ENCODE results near the gene EEFSEC.

Gene EEFSEC

GRCh38 chr3:128320551-128321340, 167.5 kb downstream of the EEFSEC start:
- no peak for DNase-seq

GRCh38 chr3:128321418-128321817, 168.1 kb downstream of the EEFSEC start:
- DNase-seq = no peak

- peak; percentile 54 for DNase-seq
Observed at GRCh38 chr3:128322030-128323022, 169.0 kb downstream of the EEFSEC start.

GRCh38 chr3:128323206-128324081, 170.2 kb downstream of the EEFSEC start:
- DNase-seq = no peak

GRCh38 chr3:128324911-128325592, 171.8 kb downstream of the EEFSEC start:
- no peak for DNase-seq

- DNase-seq = no peak
Observed at GRCh38 chr3:128326051-128326823, 173.0 kb downstream of the EEFSEC start.

GRCh38 chr3:128327606-128328031, 174.3 kb downstream of the EEFSEC start:
- DNase-seq = no peak

GRCh38 chr3:128328546-128329458, 175.5 kb downstream of the EEFSEC start:
- DNase-seq = no peak

GRCh38 chr3:128329491-128330213, 176.4 kb downstream of the EEFSEC start:
- DNase-seq = no peak

GRCh38 chr3:128330214-128330842, 177.0 kb downstream of the EEFSEC start:
- no peak for DNase-seq

- DNase-seq = no peak
Observed at GRCh38 chr3:128334086-128334645, 180.9 kb downstream of the EEFSEC start.

GRCh38 chr3:128334766-128335165, 181.5 kb downstream of the EEFSEC start:
- no peak for DNase-seq

- DNase-seq = no peak
Observed at GRCh38 chr3:128335621-128336296, 182.5 kb downstream of the EEFSEC start.

GRCh38 chr3:128336337-128337156, 183.3 kb downstream of the EEFSEC start:
- no peak for DNase-seq

GRCh38 chr3:128337305-128337704, 184.0 kb downstream of the EEFSEC start:
- no peak for DNase-seq

GRCh38 chr3:128338536-128339330, 185.5 kb downstream of the EEFSEC start:
- no peak for DNase-seq

Measured in CD4-positive, alpha-beta T cell treated with Interleukin-15 for 1 hour (primary cell).